CD4-positive, alpha-beta T cell treated with Interleukin-4 for 4 hours (primary cell): Measurements from ENCODE around the gene PIP5K1B.
"Not testable (repeated sequence)": the region's sequence is repeated elsewhere in the genome, so short reads cannot be mapped to it uniquely, and the experiment has no call there.

Source experiments
- DNase-seq: peaks from one replicate; pipeline ENCODE4 v3.0.0-alpha.2; 2020

PIP5K1B gene

DNA sequence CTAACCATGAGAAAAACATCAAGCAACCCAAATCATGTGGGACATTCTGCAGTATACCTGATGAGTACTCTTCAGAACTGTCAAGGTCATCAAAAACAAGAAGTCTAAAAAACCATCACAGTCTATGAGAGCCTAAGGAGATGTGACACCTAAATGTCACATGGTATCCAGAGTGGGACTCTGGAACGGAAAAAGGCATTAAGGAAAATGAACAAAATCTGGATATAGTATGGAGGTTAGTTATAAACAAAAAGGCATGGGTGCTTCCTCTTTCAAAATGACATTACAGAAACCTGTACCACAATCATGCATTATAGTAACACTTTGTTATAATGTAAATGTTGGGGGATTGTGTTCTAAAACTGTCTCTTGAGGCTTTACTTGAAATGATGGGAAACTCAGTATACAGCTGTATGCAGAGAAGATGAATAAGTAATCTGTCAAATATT, 261.5 kb downstream of the PIP5K1B start:
- DNase-seq, result no peak

DNA sequence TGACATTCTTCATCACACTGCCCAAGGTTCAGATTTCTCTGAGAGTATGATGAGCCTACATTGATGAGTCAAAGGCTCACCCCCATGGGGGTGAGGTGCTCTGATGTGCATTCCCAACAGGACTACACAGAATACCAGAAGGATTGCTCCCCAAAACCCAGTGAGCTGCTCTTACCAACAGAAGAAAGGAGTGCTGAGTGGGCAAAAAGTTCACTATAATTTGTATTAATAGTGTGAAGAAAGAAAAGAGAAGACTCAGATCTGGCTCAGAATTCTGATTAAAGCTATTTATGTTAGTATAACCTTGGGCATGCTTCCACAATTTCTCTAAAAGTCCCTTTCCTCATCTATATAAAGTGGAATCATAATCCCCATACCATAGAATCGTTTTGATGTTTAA, 262.8 kb downstream of the PIP5K1B start:
- DNase-seq, result no peak

DNA sequence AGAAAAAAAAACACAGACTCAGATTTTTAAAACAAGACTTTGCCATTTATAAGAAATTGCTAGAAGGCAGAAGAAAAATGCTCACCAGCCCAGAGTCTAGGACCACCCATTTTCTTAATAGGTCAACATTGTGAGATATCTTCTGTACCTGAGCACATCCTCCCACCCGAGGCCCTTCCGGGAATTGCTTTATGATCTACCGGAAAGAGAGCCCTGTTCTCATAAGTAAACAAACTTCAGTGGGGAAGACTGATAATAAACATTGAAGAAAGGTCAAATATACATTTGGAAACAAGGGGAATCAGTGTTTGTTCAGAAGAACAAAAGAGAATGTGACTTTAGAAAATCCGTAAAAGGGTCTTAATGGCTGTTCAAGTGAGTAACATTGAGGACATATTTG, 264.5 kb downstream of the PIP5K1B start:
- no peak for DNase-seq

DNA sequence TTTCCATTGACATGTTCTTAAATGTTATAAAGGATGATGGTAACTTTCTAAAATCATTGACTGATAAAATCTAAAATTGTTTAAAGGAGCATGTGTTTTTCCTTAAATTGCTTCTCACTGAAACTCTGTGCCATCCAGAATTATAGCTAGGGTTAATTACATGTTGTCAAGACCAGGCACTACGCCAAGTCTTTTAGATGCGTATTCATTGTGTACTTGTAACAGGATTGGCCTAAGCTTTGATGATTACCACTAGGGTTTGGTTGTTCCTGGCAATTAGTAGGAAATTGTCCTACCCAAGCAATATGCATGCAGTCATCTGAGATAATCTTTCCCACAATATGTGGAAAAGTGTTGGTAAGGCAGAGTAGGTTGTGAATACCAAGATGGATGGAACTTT, 265.1 kb downstream of the PIP5K1B start:
- DNase-seq, result no peak

DNA sequence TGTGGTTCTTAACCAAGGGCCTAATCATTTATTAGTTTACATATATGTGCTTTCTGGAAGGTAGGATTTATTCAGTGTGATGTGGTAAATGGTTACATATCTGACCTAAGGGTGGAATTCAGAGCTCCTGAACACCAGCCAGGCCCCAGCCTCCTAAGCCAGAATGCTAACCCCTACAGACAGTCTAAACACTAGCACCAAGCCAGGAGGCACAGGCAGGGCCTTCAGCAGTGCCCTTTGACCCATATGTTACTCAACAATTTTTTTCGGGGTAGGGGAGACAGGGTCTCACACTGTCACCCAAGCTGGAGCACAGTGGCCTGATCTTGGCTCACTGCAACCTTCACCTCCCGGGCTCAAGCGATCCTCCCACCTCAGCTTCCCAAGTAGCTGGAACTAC, 268.6 kb downstream of the PIP5K1B start:
- no peak for DNase-seq

DNA sequence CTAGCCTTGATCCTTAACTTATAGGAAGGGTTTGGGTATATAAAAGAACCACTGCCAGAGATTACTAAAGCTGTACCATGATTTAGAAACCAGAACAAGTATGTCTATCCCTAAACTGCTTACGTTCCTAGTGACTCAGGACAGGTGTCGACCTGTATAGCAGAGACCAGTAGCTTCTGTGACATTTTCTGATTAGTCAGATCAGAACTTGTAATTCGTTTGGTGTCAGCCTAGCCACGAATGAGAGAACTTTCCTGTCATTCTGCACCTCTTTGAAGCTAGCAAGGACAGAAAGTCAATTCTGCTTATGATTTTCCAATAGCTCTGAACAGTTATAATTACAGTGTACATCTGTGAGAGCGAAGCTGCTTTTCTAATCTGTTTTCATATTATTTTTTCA, 269.4 kb downstream of the PIP5K1B start:
- DNase-seq, result no peak

DNA sequence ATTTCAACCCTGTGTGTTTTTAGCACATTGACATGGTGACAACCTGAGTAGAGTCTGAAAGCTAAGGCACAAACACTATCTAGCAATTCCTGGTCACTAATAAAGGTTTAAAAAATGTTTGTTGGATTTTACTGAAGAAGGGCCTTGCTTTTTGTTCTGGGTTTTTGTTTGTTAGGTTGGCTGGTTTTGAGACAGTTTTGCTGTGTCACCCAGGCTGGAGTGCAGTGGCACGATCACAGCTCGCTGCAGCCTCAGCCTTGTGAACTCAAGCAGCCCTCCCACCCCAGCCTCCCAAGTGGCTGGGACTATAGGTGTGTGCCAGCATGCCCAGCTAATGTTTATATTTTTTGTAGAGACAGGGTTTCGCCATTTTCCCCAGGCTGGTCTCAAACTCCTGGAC, 269.9 kb downstream of the PIP5K1B start:
- no peak for DNase-seq

DNA sequence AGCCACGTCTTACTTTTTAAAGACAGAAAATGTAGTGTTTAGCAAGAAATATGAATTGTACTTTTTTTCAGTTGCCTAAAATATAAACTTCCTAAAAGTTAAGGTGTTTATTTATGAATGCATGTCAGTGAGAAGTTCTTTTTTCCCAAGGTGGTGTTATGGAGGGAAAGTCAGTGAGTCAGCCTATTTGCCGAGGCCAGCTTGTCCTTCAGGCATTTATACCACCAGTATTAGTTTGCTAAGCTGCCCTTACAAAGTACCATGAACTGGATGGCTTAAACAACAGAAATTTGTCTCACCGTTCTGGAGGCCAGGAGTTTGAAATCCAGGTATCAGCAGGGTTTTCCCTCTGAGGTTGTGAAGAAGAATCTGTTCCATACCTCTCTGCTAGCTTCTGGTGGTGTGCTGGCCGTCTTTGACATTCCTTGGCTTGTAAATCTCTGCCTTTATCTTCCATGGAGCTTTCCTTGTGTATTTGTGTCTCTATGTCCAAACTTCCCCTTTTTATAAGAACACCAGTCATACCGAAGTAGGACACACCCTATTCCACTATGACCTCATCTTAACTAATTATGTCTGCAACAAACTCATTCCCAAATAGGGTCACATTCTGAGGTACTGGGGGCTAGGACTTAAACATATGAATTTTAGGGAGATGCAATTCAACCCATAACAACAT, 270.5 kb downstream of the PIP5K1B start:
- no peak for DNase-seq

DNA sequence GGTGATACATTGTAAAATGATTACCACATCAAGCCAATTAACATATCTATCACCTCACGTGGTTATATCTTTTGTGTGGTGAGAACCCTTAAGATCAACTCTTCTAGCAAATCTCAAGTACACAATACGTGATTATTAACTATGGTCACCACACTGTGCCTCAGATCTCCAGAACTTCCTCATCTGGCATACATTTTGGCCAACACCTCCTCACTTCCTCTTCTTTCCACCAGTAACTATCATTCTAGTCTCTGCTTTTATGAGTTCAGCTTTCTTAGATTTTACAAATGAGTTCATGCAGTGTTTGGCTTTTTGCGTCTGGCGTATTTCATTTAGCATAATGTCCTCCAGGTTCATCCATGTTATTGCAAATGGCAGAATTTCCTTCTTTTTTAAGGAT, 273.0 kb downstream of the PIP5K1B start:
- DNase-seq, result no peak

DNA sequence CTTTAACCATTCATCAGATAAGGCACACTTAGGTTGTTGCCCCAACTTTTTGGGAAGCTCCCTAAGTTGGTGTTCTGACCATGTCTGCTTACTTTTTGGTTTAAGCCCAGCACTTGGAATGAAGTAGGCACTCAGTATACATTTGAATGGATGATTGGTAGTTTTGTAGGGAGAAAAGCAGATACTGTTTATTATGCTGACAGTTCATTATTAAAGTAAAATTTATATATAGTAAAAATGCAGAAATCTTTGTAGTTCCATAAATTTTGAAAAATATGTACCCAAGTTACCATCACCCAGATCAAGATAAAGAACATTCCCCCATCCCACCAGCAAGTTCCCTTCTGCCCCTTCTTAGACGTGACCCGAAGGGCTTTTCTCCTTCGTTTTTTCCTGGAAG, 273.5 kb downstream of the PIP5K1B start:
- DNase-seq, result no peak

DNA sequence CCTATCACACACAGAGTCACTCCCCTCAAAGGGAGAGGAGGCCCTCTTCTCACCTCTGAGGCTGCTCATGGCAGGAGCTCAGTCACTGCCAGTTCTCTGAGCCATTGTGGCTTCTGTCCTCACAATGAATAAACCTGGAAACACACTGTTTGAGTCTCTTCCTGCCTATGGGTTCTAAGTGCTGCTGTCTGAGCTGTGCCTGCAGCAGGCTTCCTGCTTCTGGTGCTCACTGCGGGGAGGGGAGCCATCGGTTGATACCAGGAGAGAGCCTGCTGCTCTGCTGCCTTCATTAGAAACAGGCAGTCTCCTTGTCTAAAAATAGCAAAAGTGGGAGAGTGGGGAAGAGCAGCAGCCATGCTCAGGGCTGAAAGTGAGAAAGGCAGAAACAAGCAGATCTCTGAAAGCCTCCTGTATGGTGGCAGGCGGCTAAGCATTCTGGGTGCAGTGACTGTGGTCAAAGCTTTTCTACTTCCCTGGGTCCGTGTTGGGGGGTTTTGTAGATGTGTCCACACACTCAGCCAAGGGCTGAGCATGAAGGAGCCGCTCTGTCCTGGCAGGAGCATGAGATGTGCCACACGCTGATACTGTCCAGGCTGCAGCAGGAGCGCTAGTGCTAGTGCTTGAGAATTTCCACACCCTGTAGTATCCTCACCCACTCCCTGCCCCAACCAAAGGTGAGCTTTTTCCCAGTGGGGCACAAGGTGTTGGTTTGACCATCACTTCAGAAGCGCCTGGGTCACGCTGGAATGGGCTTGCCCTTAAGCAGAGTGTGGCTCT, 274.7 kb downstream of the PIP5K1B start:
- DNase-seq, result no peak

DNA sequence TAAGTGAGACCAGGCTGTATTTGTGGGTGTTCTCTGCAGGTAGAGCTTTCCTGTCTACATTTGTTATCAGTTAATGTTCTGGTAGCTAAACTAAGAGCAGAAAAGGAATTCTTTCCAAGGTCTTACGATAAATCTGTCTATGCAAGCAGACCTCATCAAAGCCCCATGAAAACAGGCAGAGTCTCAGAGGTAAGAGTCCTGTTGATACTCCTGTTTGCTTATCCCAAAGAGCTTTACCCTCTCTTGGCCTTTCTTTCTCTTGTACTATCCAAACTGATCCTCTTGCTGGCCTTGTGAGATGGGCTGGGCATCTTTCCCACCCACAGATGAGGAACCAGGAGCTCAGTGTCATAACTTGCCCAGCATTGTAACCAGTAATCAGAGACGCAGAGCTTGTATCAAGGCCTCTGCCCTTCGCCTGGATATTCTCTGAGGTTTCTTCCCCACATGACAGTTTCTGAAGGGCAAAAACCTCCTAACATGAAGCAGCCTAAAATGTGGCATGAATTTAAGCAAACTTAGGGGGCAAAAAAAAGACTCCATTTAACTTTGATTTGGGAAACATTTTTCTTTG, 275.4 kb downstream of the PIP5K1B start:
- DNase-seq, result no peak

DNA sequence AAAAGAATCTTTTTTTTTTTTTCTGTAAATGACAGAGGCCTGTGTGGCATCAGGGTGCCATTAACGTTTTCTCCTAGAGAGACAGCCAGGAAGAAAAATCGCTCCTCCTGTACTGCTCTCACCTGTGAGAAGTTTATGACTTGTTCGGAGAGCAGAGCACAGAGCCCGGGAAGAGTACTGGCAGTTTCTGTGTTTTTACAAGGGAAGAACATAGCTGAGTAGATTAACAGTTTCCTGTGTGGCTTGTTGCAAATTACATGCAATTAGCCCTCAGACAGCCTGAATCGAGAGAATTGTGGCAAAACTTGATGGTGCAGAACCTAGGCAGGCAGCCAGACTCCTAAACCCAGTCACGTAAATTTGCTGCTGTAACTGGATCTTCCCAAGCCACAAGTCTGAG, 276.7 kb downstream of the PIP5K1B start:
- DNase-seq, result no peak

DNA sequence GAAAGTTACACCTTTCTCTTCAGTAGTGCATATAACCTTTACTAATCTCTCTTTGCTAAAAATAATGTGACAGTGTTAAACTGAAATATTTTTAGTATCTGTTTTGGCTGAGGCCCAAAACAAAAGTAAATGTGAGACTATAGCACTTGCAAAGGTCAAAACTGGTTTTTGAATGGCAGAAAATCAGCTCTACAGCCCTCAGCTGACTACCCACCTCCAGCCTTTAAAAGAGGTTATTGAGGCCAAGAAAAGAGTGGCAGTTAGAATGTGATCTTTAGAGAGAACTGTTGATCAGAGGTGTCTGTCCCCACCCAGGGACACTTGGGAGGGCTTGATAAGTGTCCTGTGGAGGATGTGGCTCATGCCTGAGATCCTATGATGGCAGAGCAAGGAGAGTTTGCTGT, 278.0 kb downstream of the PIP5K1B start:
- no peak for DNase-seq

DNA sequence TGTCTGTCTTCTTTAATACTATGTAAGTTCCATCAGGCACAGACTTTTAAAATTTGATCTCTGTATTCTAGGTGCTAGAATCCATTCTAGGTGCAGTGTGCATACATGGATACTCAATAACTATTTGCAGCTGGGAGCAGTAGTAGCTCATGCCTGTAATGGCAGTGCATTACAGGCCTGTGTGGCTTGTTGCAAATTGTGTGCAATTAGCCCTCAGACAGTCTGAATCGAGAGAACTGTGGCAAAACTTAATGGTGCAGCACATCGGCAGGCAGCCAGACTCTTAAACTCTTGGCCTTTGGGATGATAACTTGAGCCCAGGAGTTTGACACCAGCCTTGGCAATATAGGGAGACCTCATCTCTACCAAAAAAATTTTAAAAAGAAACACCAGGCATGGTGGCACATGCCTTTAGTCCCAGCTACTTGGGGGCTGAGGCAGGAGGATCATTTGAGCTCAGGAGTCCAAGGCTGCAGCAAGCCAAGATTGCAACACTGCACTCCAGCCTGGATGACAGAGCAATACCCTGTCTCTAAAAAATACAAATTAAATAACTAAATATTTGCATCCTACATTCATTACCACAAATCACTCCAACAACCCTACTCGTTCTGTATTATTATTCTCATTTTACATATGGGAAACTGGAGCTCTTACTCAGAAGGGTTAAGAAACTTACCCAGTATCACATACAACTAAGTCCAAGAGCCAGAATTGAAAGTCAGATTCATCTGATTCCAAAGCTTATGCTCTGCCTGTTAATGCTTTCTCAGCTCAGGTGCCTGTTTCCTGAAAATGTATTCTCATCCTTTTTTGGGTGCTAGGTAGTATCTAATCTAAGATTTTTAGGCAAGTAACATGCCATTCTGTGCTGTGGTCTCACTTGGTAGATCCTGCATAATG, 278.7 kb downstream of the PIP5K1B start:
- no peak for DNase-seq

DNA sequence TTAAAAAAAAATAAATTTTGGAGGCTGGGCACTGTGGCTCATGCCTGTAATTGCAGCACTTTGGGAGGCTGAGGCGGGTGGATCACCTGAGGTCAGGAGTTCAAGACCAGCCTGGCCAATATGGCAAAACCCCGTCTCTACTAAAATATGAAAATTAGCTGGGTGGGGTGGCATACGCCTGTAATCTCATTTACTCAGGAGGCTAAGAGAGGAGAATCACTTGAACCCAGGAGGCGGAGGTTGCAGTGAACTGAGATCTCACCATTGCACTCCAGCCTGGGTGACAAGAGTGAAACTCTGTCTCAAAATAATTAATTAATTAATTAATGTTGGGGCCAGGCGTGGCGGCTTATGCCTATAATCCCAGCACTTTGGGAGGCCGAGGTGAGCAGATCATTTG, 281.9 kb downstream of the PIP5K1B start:
- DNase-seq, result not testable (repeated sequence)

DNA sequence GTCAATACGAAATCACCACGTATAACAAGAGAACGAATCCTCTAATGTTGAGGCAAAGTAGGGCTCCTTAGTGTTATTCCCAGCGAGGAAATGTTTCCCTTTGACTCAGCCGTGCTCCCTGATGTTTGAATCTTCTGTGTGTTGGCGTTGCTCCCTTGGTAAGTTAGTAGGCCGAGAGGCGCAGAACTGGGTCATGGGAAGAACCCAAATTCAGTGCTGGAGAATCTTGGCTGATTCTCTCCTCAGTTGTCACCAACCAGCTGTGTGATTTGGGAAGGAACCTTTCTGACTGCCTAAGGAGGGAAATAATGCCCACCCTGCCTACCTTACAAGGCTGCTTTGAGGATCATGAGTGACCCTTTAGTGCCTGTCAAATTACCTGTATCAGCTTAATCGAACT, 286.4 kb downstream of the PIP5K1B start:
- no peak for DNase-seq

DNA sequence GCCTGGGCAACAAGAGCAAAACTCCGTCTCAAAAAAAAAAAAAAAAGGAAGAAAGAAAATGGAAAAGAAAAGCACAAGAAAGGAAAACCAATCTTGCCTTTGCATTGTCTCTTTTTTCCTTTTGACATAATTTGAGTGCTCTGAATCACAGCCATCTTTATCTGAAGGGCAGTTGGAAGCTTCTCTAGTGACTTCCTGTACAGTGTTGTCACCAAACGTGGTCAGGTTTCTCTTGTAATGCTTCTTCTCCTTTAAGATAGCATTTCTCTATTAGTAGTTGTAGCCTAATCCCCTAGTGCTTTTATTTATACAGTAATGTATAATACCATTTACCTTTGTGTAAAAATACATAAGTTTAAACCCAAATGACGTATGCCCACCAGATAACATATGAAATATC, 290.7 kb downstream of the PIP5K1B start:
- DNase-seq, result no peak

DNA sequence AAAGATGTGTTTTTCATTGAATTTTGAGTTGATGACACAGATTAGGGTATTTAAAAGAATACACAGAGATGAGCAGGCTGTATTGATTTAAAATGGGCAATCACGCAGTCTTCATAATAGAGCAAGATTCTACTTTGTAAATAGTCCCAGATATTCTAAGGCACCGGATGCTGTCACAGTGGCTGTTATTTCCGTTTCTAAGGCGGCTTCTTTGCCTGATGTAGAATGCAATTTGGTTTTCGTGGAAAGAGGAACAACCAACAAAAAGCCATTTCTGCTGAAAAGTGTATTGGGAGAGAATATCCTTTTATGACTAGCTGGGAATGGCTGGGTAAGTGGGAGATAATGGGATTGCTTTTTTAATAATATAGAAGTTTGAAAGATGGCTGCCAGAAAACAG, 291.4 kb downstream of the PIP5K1B start:
- DNase-seq, result no peak

DNA sequence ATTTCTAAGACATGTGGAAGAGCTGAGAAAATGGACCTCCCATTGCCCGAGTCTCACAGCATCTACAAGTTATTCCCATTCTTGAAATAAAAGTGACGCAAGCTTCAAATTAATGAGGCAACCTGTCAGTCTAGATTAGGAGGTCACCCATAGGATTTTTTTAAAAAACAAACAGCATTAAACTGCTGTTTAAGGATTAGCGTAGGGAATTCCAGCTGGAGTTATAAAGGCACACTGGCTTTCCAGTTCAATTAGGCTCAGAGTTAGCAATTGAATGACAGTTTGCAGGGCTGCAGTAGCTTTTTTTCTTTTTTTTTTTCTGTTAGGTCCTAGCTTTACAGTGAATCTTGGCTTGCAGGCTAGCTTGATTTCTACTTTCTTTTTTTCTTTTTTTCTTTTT, 292.6 kb downstream of the PIP5K1B start:
- DNase-seq, result no peak

DNA sequence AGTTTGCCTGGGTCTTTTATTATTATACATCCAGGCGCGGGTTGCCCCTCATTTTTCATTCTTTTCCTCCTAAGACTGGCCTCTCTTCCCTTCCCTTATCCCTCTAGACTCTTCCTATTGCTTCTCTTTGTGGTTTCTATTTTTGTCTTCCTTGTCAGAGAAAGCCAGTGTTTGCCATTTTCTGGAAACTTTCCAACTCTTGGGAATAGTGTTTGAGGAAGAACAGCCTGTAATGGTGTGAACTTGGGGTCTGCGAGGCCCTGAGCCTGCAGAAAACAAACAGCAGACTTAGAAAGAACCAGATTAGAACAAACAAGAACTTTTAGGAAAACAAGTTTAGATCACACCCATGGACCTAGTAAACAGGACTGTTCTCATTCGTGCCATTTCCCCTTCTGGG, 293.3 kb downstream of the PIP5K1B start:
- no peak for DNase-seq

DNA sequence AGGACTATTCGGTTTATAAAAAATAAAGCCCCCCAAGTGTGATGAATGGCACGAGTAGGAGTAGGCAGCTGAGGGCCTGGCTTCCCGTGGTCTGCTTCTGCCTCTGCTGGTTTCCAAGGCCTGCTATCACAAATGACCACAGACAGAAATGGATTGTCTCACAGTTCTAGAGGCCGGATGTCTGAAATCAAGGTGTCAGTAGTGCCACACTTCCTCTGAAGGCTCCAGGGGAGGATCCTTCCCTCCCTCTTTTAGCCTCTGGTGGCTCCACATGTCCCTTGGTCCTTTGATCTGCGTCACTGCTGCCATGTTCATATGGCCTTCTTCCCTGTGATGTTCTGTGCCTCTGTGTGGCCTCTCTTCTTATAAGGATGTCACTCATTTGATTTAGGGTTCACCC, 293.8 kb downstream of the PIP5K1B start:
- DNase-seq, result no peak

DNA sequence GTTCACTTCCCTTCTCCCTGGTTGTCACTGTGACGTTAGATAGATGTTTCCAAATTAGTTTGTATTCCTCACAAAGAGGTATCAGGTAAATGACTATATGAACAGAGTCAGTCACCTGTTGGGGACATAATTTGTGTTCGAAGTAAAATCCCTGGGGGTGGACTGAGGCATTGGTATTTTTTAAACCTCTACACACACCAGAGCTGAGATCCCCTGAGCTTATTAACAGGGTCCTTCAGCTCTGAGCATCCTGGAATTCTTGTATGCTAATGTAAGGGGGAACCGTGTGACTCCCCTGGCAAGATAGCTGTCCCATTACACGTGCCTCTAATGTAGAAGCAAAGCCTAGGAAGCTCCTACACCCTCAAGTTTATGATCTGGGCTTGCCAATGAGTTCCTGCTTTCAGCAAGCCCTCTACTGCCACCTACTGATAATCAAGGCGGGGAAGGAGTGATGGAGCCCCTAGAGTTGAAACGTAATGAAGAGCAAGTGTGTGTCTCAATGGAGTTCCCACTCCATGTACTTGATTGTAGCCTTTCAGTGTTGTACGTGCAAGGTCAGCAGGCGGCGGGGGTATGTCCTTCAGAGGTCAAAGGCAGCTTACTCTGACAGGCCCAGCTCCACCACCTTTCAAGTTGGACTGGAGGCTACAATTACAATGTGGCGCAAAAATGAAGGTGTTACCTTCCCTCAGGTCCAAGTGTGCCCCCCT, 294.5 kb downstream of the PIP5K1B start:
- peak; percentile 74 for DNase-seq
